Measurements from ENCODE around the gene UBE2F.

GRCh38 chr2:238064376-238064775 lies 97.6 kb downstream of the UBE2F start:
- no peak for TF ChIP-seq POLR2AphosphoS5 (IDR thresholded peaks at IDR 0.05; ENCODE audit: low read depth, low read length)
- TF ChIP-seq FOSL2 (IDR thresholded peaks at IDR 0.05; ENCODE audit: borderline replicate concordance, low read depth), result no peak
- no peak for TF ChIP-seq GABPA (IDR thresholded peaks at IDR 0.05; ENCODE audit: low read depth)
